ENCODE measurements around the gene CASQ1.

CASQ1 gene

DNA sequence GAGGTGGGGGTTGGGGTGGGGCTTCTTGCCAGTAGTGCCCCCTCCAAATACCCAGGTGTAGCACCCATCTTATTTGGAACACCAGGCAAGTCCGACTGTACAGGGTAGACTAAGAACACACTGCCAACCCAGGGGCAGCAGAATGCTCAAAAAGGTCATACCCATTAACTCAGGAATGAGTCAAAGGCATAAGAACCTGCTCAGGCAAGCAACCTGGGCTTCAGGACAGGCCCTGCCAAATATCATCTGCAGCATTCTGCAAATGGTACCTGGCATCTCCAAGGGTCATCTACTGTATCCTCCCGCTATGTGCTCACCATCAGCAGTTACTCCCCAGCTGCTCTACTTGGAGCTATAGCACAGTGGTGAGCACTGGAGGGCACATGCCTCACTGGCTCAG, 34.2 kb downstream of the CASQ1 start:
- in situ Hi-C loops (cut with MboI; ENCODE audit: low sequenced_read_pairs): no loop called here

DNA sequence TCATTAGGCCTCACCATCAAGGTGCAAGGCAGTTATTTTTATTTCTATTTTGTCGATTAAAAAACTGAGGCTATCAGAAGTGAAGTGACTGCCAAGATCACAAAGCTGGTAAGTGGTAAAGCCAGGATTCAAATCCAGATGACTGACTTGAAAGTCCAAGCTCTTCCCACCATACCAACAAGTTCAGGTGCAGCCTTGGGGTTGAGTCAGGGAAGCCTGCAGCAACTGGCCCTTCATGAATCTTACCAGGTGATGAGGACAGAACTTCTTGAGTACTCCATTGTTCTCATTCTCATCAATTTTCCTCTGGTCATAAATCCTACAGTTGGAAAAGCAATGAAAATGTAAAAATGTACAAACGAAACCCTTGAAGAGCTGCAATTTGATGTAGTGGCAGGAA, 35.0 kb downstream of the CASQ1 start:
- in situ Hi-C loops (cut with MboI; ENCODE audit: low sequenced_read_pairs): no loop called here

DNA sequence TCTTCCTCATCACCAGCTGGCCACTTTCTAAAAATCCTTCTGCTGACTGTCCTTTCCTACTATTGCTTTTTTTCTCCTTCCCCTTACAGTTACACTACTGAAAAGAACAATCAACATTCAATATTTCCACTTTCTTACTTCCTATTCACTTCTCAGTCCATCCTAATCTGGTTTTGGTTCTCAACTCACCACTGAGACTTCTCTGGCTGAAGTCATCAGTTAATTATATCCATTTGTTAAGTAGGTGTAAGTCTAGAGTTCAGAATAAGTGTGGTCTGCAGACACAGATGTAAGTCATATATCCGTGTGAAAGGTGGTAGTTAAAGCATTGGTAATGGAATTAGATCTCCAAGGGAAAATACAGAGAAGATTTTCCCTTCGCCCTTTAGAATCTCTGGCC, 36.2 kb downstream of the CASQ1 start:
- in situ Hi-C loops (cut with MboI; ENCODE audit: low sequenced_read_pairs): no loop called here

DNA sequence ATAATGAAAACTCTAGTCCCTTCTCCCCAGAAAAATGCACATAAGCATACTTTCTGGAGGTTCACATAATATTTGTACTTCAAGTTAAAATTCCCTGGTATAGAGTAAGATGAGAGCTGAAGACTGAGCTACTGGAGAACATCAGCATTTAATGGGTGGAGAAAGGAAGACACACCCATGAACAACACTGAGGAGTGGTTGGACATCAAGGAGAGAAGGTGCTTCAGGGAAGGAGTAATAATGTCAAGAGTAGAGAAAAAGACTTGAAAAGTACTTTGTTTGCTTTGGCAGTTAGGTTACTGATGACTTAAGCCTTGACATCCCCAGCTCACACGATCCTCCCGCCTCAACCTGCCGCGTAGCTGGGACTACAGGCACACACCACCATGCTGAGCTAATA, 36.7 kb downstream of the CASQ1 start:
- in situ Hi-C loops (cut with MboI; ENCODE audit: low sequenced_read_pairs): no loop called here

DNA sequence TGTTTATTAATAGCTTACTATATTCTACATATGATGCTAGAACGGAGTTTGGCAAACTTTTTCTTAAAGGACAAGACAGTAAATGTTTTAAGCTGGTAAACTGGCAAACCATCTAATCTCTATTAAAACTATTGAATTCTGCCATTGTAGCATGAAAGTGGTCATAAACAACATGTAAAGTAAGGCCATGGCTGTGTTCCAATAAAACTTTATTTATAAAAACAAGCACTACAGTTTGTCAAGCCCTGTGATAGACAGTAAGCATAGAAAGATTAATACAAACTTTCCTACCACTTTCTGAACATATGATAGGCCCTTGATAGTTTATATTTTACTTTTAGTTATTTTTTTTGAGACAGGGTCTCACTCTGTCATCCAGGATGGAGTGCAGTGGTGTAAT, 37.2 kb downstream of the CASQ1 start:
- in situ Hi-C loops (cut with MboI; ENCODE audit: low sequenced_read_pairs): no loop called here

DNA sequence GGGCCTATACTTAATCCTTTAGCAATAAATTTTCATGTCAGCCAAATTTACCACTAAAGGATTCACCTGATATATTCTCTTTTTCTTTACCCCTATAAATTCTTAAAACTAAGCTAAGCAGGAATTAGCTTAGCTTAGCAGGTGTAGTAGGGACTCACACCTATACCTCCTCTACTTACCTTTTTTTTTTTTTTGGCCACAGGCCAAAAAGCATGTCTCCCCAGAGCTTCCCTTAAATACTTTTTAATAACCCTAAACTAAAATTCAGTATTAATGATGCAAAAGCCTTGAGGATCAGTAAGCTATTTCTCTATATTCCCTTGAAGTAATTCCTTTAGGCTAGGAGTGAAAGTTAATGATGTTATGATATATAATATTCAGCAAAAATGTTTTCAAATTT, 38.1 kb downstream of the CASQ1 start:
- in situ Hi-C loops (cut with MboI; ENCODE audit: low sequenced_read_pairs): no loop called here

DNA sequence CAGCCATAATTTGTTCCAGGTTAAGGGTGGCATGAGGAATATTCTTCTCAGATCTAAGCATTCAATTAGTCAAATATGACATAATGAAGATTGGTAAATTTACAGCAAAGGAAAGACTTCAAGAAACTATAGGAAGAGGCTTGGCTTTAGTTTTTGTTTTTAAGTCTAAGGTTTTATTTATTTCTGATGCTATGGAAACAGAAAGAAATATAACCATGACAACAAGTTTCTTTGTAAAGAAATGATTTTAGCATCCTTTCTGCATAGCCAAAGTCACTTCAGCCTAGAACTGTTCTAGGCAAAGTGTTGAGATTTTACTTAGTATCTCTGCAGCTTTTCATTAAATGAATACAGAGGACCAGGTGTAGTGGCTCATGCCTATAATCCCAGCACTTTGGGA, 42.5 kb downstream of the CASQ1 start:
- in situ Hi-C loops (cut with MboI; ENCODE audit: low sequenced_read_pairs): no loop called here

DNA sequence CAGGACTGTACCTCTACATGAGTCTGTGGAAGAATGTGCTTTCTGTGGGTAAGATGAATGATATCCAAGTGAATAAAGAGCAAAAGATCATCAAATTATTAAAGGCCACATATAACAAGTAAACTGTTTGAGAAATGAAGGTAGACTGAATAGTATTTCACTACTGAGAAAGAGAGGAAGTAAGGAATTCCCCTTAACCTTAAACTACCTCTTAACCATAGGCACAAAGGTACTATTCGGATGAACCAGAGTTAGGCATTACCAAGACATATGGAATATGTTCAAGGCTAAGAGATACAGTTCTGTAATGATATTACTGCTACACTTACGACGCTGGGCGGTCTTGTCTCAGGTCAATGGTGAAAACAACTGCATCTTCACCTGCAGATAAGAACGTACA, 46.4 kb downstream of the CASQ1 start:
- in situ Hi-C loops (cut with MboI; ENCODE audit: low sequenced_read_pairs): no loop called here

DNA sequence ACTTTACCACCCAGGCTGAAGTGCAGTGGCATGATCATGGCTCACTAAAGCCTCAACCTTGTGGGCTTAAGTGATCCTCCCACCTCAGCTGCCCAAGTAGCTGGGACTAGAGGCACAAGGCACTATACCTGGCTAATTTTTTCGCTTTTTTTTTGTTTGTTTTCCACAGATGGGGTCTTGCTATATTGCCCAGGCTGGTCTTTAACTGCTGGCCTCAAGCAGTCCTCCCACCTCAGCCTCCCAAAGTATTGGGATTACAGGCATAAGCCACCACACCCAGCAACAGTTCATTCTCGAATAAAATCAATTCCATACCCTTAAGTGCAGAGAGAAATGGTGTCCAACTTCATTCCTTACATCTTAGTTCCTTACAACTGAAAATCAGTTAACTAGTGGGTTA, 47.2 kb downstream of the CASQ1 start:
- in situ Hi-C loops (cut with MboI; ENCODE audit: low sequenced_read_pairs): no loop called here

DNA sequence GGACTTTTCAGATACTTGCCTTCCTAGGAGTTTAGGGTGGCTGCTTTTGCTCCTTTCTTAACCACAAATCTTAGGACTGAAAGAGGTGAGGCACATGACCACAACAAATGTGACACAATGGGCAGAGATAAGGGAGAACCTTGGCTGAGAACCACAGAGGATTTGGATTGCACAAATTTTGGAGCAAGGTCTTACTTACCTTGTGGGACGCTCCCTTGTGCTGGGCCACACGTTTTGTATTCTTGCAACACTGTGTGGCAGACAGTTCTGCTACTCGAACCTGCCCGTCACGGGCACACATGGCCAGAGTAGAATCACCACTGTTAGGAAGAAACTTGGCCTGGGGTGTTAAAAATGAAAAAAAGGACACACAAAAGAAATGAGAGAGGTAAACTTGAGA, 48.0 kb downstream of the CASQ1 start:
- in situ Hi-C loops (cut with MboI; ENCODE audit: low sequenced_read_pairs): no loop called here

DNA sequence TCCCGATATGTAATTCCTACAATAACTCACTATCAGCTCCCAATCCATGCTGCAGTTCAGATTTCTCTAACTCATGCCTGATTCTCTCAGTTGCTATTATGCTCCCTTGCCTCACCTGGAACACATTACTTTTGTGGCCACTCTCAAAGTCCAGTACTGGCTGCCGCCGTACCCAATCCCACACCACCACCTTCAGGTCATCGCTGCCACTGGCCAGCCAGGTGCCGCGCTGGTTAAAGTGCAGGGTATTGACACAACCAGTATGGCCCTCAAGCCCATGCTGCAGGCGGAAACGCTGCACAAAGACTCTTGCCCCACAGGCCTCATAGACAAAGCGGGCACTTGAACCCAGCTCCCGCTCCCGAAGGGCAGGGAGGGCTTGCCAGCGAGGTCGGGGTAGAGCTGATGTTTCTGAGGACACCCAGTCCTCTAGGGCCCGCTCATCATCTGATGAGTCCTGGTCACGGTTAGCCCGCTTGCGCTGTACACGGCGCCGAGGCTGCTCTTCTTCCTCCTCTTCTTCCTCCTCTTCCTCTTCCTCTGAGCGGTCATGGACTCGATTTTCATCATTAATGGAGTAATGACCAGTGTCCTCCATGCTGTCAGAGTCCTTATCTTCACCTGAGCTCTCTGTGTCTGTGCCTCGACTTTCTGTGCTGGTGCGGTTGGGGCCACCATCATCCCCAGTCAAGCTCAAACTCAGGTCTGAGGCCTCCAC, 49.4 kb downstream of the CASQ1 start:
- in situ Hi-C loops (cut with MboI; ENCODE audit: low sequenced_read_pairs): no loop called here

DNA sequence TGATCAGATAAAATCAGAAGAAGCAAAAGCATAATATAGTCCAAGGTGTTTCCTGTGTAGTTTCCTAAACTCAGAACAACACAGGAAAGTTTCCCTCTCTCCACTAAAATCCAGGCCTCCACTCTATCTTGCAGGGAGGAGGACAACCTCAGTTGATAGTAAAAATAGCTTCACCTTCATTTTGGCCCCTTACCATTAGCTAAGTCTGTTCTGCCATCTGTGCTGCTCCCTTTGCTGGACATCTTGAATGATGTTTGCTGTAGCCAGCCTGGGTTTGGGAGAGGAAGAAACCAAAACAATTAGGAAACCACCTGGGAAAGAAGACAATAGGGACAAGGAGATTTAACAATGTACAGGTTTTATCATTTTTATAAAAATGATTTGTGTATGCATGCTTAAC, 53.4 kb downstream of the CASQ1 start:
- in situ Hi-C loops (cut with MboI; ENCODE audit: low sequenced_read_pairs): no loop called here

DNA sequence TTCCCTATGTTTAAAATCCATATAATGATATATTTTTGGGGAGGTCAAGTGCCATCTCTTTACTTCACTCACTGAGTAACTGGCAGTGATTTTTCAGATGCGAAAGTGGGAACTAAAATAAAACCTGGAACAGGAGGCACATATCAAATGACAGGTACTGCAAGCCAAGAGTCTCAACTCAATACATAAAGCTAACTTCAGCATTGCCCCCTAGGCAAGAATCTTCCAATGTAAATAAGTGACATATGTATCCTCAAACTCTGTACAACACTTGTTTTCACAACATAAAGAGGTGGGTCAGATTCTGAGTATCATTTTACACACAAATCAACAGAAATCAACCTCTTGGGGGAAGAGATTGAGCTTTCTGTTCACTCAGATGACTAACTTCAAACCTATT, 53.8 kb downstream of the CASQ1 start:
- in situ Hi-C loops (cut with MboI; ENCODE audit: low sequenced_read_pairs): no loop called here

DNA sequence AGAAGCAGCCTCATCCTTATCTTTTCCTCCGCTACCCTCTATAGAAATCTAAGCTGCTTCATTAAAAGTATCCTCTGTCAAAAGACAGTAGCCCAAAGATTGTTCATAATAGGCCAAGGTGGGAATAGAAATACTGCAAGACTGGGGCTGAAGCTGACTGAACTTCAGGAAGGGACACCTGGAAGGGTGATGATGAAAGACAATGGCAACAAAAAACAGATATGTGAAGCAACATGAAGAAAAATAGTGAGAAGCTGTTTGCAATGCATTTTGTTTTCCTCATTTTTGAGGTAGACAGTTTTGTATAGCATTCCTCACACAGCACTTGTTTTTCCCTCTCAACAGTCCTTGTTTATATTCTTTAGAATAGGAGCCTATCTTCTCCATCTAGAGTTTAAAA, 55.1 kb downstream of the CASQ1 start:
- in situ Hi-C loops (cut with MboI; ENCODE audit: low sequenced_read_pairs): no loop called here

DNA sequence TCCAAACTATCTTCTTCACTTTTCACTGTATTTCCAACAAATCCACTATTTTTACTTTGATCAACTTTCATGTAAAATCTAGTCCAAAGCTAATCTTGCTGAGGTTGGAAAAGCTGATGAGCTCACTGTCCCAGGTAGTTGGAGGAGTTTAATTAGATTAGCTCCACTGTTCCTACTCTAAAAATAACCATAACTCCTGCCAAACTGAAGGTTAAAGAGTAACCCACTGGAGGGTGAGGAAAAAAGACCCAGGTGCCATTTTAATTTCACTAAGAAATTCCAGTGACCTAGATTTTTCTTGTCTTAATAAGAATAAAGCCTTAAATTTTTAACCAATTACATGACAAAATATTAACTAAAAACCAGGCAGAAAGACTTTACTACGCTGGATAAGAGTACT, 56.7 kb downstream of the CASQ1 start:
- in situ Hi-C loops (cut with MboI; ENCODE audit: low sequenced_read_pairs): no loop called here

DNA sequence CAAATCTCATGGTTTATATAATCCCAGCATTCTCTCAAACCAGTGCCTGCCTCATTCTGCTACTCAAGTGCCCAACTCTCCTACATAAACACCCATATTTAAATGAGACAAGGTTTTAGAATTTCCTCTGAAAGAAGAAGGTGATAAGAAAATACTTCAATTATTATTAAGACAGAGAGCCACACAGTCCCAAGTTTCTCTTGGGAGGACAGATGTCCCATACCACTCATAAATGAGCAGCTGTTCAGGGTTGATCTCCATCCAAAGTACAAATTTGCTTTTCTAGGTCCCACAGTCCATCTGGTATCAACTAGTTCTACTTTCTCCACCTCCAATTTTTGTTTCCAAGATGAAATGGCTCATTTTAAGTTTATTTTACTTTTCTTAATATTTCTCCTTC, 60.6 kb downstream of the CASQ1 start:
- in situ Hi-C loops (cut with MboI; ENCODE audit: low sequenced_read_pairs): no loop called here

All from HL-60/S4 treated with retinoic acid at 250 ng/mL for 4 days and 3 days (cell line).